Testis (tissue), 3 donors: Measurements from ENCODE around the gene NHSL2. TPM values are rescaled to one million over a fixed set of nuclear protein-coding genes. Genes with fewer than 3 reads are reported as not detected.
"Not testable (repeated sequence)": the region's sequence is repeated elsewhere in the genome, so short reads cannot be mapped to it uniquely, and the experiment has no call there.

Source experiments
- DNase-seq: peaks from one replicate; pipeline ENCODE4 v3.0.0-alpha.2; 2019
- H3K27ac ChIP-seq, 2 donors: fragments of 200-600 bp; sonication (generic); one replicate each; pipeline ENCODE4 v1.5.1; 2019
- H3K27me3 ChIP-seq: fragments of 200-600 bp; sonication (generic); one replicate; pipeline ENCODE4 v1.5.1; 2019
- H3K36me3 ChIP-seq: fragments of 200-600 bp; sonication (generic); one replicate; pipeline ENCODE4 v1.5.1; 2017; ENCODE audit warnings: low read depth; ENCODE audit errors: missing control alignments
- H3K4me1 ChIP-seq: fragments of 200-600 bp; sonication (generic); one replicate; pipeline ENCODE4 v1.5.1; 2019
- H3K4me3 ChIP-seq, 2 donors: fragments of 200-600 bp; sonication (generic); one replicate each; pipeline ENCODE4 v1.5.1; 2017 to 2019
- H3K9me3 ChIP-seq: fragments of 200-600 bp; sonication (generic); one replicate; pipeline ENCODE4 v1.5.1; 2017
- CTCF ChIP-seq, 3 experiments: fragments of 450-650 bp in 2 of 3; fragments of 200-600 bp in 1 of 3; sonication (generic) in 1 of 3; IDR thresholded peaks; one replicate each; pipeline ENCODE4 v1.5.1; 2016 to 2019; ENCODE audit warnings: antibody characterized with exemption in 3 of 3, mild to moderate bottlenecking in 2 of 3, moderate library complexity in 1 of 3
- POLR2A ChIP-seq: fragments of 450-650 bp; IDR thresholded peaks from one replicate; pipeline ENCODE4 v1.6.1; 2017; ENCODE audit warnings: antibody characterized with exemption, mild to moderate bottlenecking, moderate library complexity
- WGBS, 2 donors: methylation state at CpG; one replicate each; pipeline ENCODE4 v1.1.5; 2018; 5-methylcytosine and 5-hydroxymethylcytosine counted together
- intact Hi-C: fragments of 100-400 bp; cut with DNase I; formaldehyde crosslinking; loops from one replicate; pipeline ENCODE4 v1.15.1; 2023; ENCODE audit warnings: low total_unique reads
- polyA plus RNA-seq: library from polyadenylated mRNA; stranded (reverse); fragments of 350-450 nt; fragmentation: Illumina TruSeq; extraction: RNeasy Lipid Tissue Mini Kit (QIAGEN cat#74804); gene quantifications from one replicate; pipeline ENCODE4 v1.2.3, GENCODE V29; 2014; ENCODE audit warnings: low read depth, low replicate concordance; ENCODE audit not compliant: insufficient read depth
- total RNA-seq, 2 donors: library from RNA; depleted of rRNA; stranded (reverse); fragments of >200 nt; gene quantifications; one replicate each; pipeline ENCODE4 v1.2.3, GENCODE V29; 2016

NHSL2 gene
- total and polyA plus RNA-seq, 3 donors from 2014 or later, result 9.5 to 33.1 (median 32.5) TPM

- no peaks in the 10 kb centered on the region for H3K36me3 ChIP-seq
- H3K27me3 ChIP-seq, result no peaks in the 10 kb centered on the region
- H3K27ac ChIP-seq, result no peak overlapping the region
- DNase-seq, result no peak
- no peak overlapping the region for H3K4me3 ChIP-seq
- TF ChIP-seq CTCF (IDR thresholded peaks at IDR 0.05) (no peak), POLR2A (no peak)
- intact Hi-C loops, result no loop called here
- no peaks in the 10 kb centered on the region for H3K4me1 ChIP-seq
- H3K9me3 ChIP-seq, result no peaks in the 10 kb centered on the region
Measured at GRCh38 chrX:71953391-71953790, 42.7 kb downstream of the NHSL2 start.

GRCh38 chrX:71953946-71954345, 43.3 kb downstream of the NHSL2 start:
- intact Hi-C loops, result no loop called here
- H3K27ac ChIP-seq, result no peak overlapping the region
- no peak for TF ChIP-seq CTCF (IDR thresholded peaks at IDR 0.05)
- TF ChIP-seq POLR2A, result no peak
- H3K4me3 ChIP-seq, result no peak overlapping the region
- 17 to 51% methylated on average over 1 to 2 of the region's 2 CpGs for WGBS, 2 donors
- H3K27me3 ChIP-seq, result no peaks in the 10 kb centered on the region
- no peak for DNase-seq
- no peaks in the 10 kb centered on the region for H3K4me1 ChIP-seq
- no peaks in the 10 kb centered on the region for H3K36me3 ChIP-seq
- H3K9me3 ChIP-seq, result no peaks in the 10 kb centered on the region

- Histone ChIP-seq H3K4me1 (no peaks in the 10 kb centered on the region), H3K9me3 (no peaks in the 10 kb centered on the region), H3K27ac (no peak overlapping the region), H3K27me3 (no peaks in the 10 kb centered on the region), H3K4me3 (no peak overlapping the region), H3K36me3 (no peaks in the 10 kb centered on the region)
- WGBS, 2 donors, result 73 to 92% methylated on average over 2 of the region's 2 CpGs
- intact Hi-C loops, result no loop called here
- no peak for DNase-seq
- TF ChIP-seq POLR2A (no peak), CTCF (IDR thresholded peaks at IDR 0.05) (no peak)
Measured at GRCh38 chrX:71954458-71954857, 43.8 kb downstream of the NHSL2 start.

GRCh38 chrX:71955530-71956120, 45.0 kb downstream of the NHSL2 start:
- 81 to 95% methylated on average over 5 to 7 of the region's 7 CpGs for WGBS, 2 donors
- Histone ChIP-seq H3K4me1 (no peaks in the 10 kb centered on the region), H3K36me3 (no peaks in the 10 kb centered on the region), H3K27me3 (no peaks in the 10 kb centered on the region), H3K27ac (no peak overlapping the region), H3K9me3 (no peaks in the 10 kb centered on the region), H3K4me3 (no peak overlapping the region)
- DNase-seq, result no peak
- intact Hi-C loops, result no loop called here
- TF ChIP-seq POLR2A, result no peak
- no peak for TF ChIP-seq CTCF (IDR thresholded peaks at IDR 0.05)

GRCh38 chrX:71958281-71958675, 47.6 kb downstream of the NHSL2 start:
- Histone ChIP-seq H3K27ac (no peak overlapping the region), H3K36me3 (no peaks in the 10 kb centered on the region), H3K27me3 (no peaks in the 10 kb centered on the region), H3K4me3 (no peak overlapping the region), H3K4me1 (no peaks in the 10 kb centered on the region), H3K9me3 (no peaks in the 10 kb centered on the region)
- WGBS, 2 donors, result 71 to 86% methylated on average over 1 to 2 of the region's 2 CpGs
- intact Hi-C loops, result no loop called here
- no peak for DNase-seq
- no peak for TF ChIP-seq POLR2A
- TF ChIP-seq CTCF (IDR thresholded peaks at IDR 0.05), result no peak

- intact Hi-C loops, result not testable (repeated sequence)
Measured at GRCh38 chrX:71964184-71964583, 53.5 kb downstream of the NHSL2 start.

More at GRCh38 chrX:71964184-71964583, 53.5 kb downstream of the NHSL2 start:
- not testable (repeated sequence) for H3K36me3 ChIP-seq, H3K4me3 ChIP-seq, H3K4me1 ChIP-seq, H3K9me3 ChIP-seq, H3K27me3 ChIP-seq, DNase-seq, H3K27ac ChIP-seq
